K562 (cell line): ENCODE data around the gene GPN3. TPM values are rescaled to one million over a fixed set of nuclear protein-coding genes. Genes with fewer than 3 reads are reported as not detected.
A peak's percentile ranks its signal among the peaks of the same experiment; 100 is the strongest.

Experiments
- ATAC-seq: fragments of 200-7000 bp; cut with Tn5 transposase; 3 replicates; pipeline ENCODE4 v1.9.1; 2020; ENCODE audit warnings: moderate library complexity
- BruUV-seq: library from RNA; stranded (reverse); fragments of 400-500 nt; replicated peaks from 2 replicates; lab custom pipeline; 2021; lab: Mats Ljungman, UMichigan
- CTCF ChIA-PET: fragments of 300-600 bp; formaldehyde crosslinking; extraction: SDS; loops from one replicate; lab custom pipeline; 2021; ENCODE audit warnings: low intra/inter-chr PET ratio; lab: Yijun Ruan, JAX
- POLR2A ChIA-PET: fragments of 300-600, 350-650 bp; sonication (Branson Sonifier 250); formaldehyde crosslinking; extraction: SDS; loops from one replicate; lab custom pipeline; 2021; ENCODE audit warnings: antibody characterized with exemption, inconsistent platforms; lab: Yijun Ruan, JAX
- DNase-seq, 4 experiments: peaks; one replicate each; pipeline versions ENCODE4 v3.0.0 to v3.0.0-alpha.2; 2011 to 2018; ENCODE audit warnings: low spot score in 3 of 4, mixed read lengths in 3 of 4; ENCODE audit errors: extremely low read depth in 1 of 4
- FAIRE-seq: peaks from 2 replicates; lab custom pipeline; 2011; peaks lifted over from hg19 to GRCh38; lab: Jason Lieb, UNC
- H2AFZ ChIP-seq: 2 replicates; pipeline ENCODE4 v1.6.0; 2011; ENCODE audit warnings: low read depth, low read length, control low read depth, inconsistent platforms
- H3K27ac ChIP-seq: fragments of 200-600 bp; 3 replicates; pipeline ENCODE4 v1.8.0; 2011; ENCODE audit warnings: low read depth, mild to moderate bottlenecking, control low read depth, inconsistent platforms, low read length, moderate library complexity, mixed read lengths; ENCODE audit errors: extremely low read depth
- H3K27me3 ChIP-seq, 2 experiments: fragments of 300-600 bp in 1 of 2; 2 replicates in 1 of 2; 3 replicates in 1 of 2; pipeline versions ENCODE4 v1.6.0 to v1.8.0; 2011; ENCODE audit warnings: inconsistent platforms in 2 of 2, low read length in 2 of 2, mild to moderate bottlenecking in 1 of 2, mixed read lengths in 1 of 2, moderate library complexity in 1 of 2; ENCODE audit not compliant: control insufficient read depth in 2 of 2, insufficient read depth in 2 of 2
- H3K36me3 ChIP-seq: fragments of 300-600 bp; 3 replicates; pipeline ENCODE4 v1.8.0; 2011; ENCODE audit warnings: mild to moderate bottlenecking, low read length, inconsistent platforms; ENCODE audit not compliant: control insufficient read depth, insufficient read depth
- H3K4me1 ChIP-seq, 2 experiments: fragments of 200-600 bp in 1 of 2; replicated peaks in 1 of 2; 2 replicates in 1 of 2; 3 replicates in 1 of 2; pipeline versions ENCODE4 v1.5.1 to v1.8.0; 2011; ENCODE audit warnings: inconsistent platforms in 2 of 2, low read length in 2 of 2, mild to moderate bottlenecking in 1 of 2, mixed read lengths in 1 of 2, moderate library complexity in 1 of 2; ENCODE audit not compliant: control insufficient read depth in 2 of 2, insufficient read depth in 2 of 2
- H3K4me2 ChIP-seq: 2 replicates; pipeline ENCODE4 v1.6.1; 2011; ENCODE audit warnings: low read length, control low read depth, inconsistent platforms, mixed read lengths; ENCODE audit not compliant: insufficient read depth
- H3K4me3 ChIP-seq: fragments of 200-600 bp; sonication (generic), shearing (Covaris generic); 2 replicates; pipeline ENCODE4 v1.5.1; 2016; ENCODE audit warnings: control low read depth, inconsistent platforms
- H3K79me2 ChIP-seq: fragments of 200-600 bp; 3 replicates; pipeline ENCODE4 v1.8.0; 2011; ENCODE audit warnings: low read length, inconsistent platforms; ENCODE audit not compliant: control insufficient read depth, insufficient read depth
- H3K9ac ChIP-seq, 2 experiments: 2 replicates each; pipeline versions ENCODE4 v1.6.0 to v1.6.1; 2011; ENCODE audit warnings: low read depth in 2 of 2, low read length in 2 of 2, control low read depth in 1 of 2, inconsistent platforms in 1 of 2, mild to moderate bottlenecking in 1 of 2, mixed read lengths in 1 of 2; ENCODE audit not compliant: insufficient read depth in 1 of 2
- H3K9me1 ChIP-seq: one replicate; pipeline ENCODE4 v1.6.0; 2011; ENCODE audit warnings: inconsistent platforms, mild to moderate bottlenecking, low read length, moderate library complexity; ENCODE audit not compliant: control insufficient read depth, insufficient read depth
- H3K9me3 ChIP-seq: replicated peaks from 2 replicates; pipeline ENCODE4 v1.5.1; 2011; ENCODE audit warnings: low read depth, low read length, inconsistent platforms; ENCODE audit not compliant: control insufficient read depth, insufficient read depth
- H4K20me1 ChIP-seq: replicated peaks from 2 replicates; pipeline ENCODE4 v1.6.1; 2011; ENCODE audit warnings: low read length, inconsistent platforms, mixed read lengths; ENCODE audit not compliant: control insufficient read depth, insufficient read depth
- BRD4 ChIP-seq: fragments of 200-600 bp; sonication (generic); IDR thresholded peaks from 2 replicates; pipeline ENCODE4 v1.6.1; 2017; ENCODE audit warnings: inconsistent platforms
- HDAC1 ChIP-seq, 2 experiments: fragments of 450-650 bp; IDR thresholded peaks; 2 replicates each; pipeline ENCODE4 v1.6.1; 2016 to 2017; ENCODE audit warnings: inconsistent platforms in 1 of 2, mild to moderate bottlenecking in 1 of 2, moderate library complexity in 1 of 2
- NFIX ChIP-seq: fragments of 250-450 bp; sonication (Bioruptor Pico); IDR thresholded peaks from 2 replicates; pipeline ENCODE4 v1.4.0; 2020; ENCODE audit warnings: low read depth, mild to moderate bottlenecking, moderate library complexity
- OTX1 ChIP-seq: fragments of 450-650 bp; formaldehyde crosslinking; IDR thresholded peaks from 2 replicates; pipeline ENCODE4 v1.4.0; 2022; ENCODE audit warnings: mild to moderate bottlenecking
- POLR2B ChIP-seq: fragments of 450-650 bp; IDR thresholded peaks from 2 replicates; pipeline ENCODE4 v1.6.1; 2018; ENCODE audit warnings: low read depth; ENCODE audit not compliant: partially characterized antibody
- TCF7 ChIP-seq: sonication (generic); IDR thresholded peaks from 2 replicates; pipeline ENCODE4 v1.6.1; 2016; ENCODE audit warnings: antibody characterized with exemption, borderline replicate concordance
- TRIM24 ChIP-seq, 2 experiments: fragments of 450-650 bp; IDR thresholded peaks; 2 replicates each; pipeline ENCODE4 v1.6.1; 2016
- ZBTB17 ChIP-seq: fragments of 450-650 bp; formaldehyde crosslinking; IDR thresholded peaks from 2 replicates; pipeline ENCODE4 v1.4.0; 2020; ENCODE audit warnings: mild to moderate bottlenecking
- ZC3H4 ChIP-seq: sonication (generic); formaldehyde crosslinking; IDR thresholded peaks from 2 replicates; pipeline ENCODE4 v1.9.0; 2021; ENCODE audit warnings: missing genetic modification reagents, borderline replicate concordance
- ZNF232 ChIP-seq: sonication (generic); formaldehyde crosslinking; IDR thresholded peaks from 2 replicates; pipeline ENCODE4 v1.8.0; 2022; ENCODE audit warnings: mild to moderate bottlenecking, missing genetic modification reagents
- WGBS: fragments of 100-300 bp; shearing (Covaris generic); methylation state at CpG from one replicate; pipeline ENCODE4 v1.1.6; 2016; ENCODE audit warnings: low coverage, mixed read lengths; ENCODE audit not compliant: insufficient coverage; ENCODE audit errors: missing lambda C conversion rate; 5-methylcytosine and 5-hydroxymethylcytosine counted together
- in situ Hi-C: fragments of 300-500 bp; cut with MboI; formaldehyde crosslinking; loops from 4 replicates; pipeline ENCODE4 v1.15.0; 2018; ENCODE audit warnings: inconsistent platforms, mixed read lengths
- intact Hi-C: fragments of 100-400 bp; cut with micrococcal nuclease; formaldehyde crosslinking; loops from 2 replicates; pipeline ENCODE4 v1.14.2; 2022
- polyA plus RNA-seq, 8 experiments: library from polyadenylated mRNA; depleted of rRNA in 4 of 8; stranded (reverse) in 5 of 8; unstranded in 3 of 8; fragments of >200 nt; fragmentation: Nextera tagmentation in 2 of 8; fragmentation: Illumina TruSeq in 1 of 8; extraction: Ambion mirVana in 2 of 8; extraction: Trizol in 1 of 8; gene quantifications; 2 replicates each; pipeline versions ENCODE4 v1.2.1 to v1.2.3, GENCODE V29; 2011 to 2014; ENCODE audit warnings: inconsistent platforms in 1 of 8, missing spikeins in 1 of 8
- total RNA-seq, 7 experiments: library from RNA; depleted of rRNA in 6 of 7; stranded (reverse); fragments of >200 nt in 6 of 7; fragmentation: Illumina TruSeq in 2 of 7; extraction: Trizol in 2 of 7; gene quantifications; 2 replicates each; pipeline versions ENCODE4 v1.2.1 to v1.2.3, GENCODE V29; 2011 to 2021; ENCODE audit warnings: low replicate concordance in 1 of 7
- TF ChIP-seq, protein P1 (sequence below): fragments of 450-650 bp; formaldehyde crosslinking; IDR thresholded peaks from 2 replicates; pipeline ENCODE4 v1.4.0; 2020; ENCODE audit warnings: mild to moderate bottlenecking, moderate library complexity
- TF ChIP-seq, protein P2 (sequence below): sonication (generic); formaldehyde crosslinking; IDR thresholded peaks from 2 replicates; pipeline ENCODE4 v1.4.0; 2020; ENCODE audit warnings: mild to moderate bottlenecking, missing genetic modification reagents
- TF ChIP-seq, protein P3 (sequence below): fragments of 250-450 bp; sonication (Bioruptor Pico); IDR thresholded peaks from 2 replicates; pipeline ENCODE4 v1.5.0; 2020; ENCODE audit warnings: mild to moderate bottlenecking, borderline replicate concordance
- TF ChIP-seq, protein P4 (sequence below): fragments of 450-650 bp; IDR thresholded peaks from 2 replicates; pipeline ENCODE4 v1.6.1; 2016; ENCODE audit warnings: low read depth, mild to moderate bottlenecking, moderate library complexity

GPN3 gene
- total and polyA plus RNA-seq, 9 of the 15 experiments (the other 6 are each of a cell fraction or from before 2014, with no cell fraction given), result 35.8 to 123 (median 64.2) TPM

- Histone ChIP-seq H3K9me3 (no peaks in the 10 kb centered on the region; the same call in 1 of the 2 replicates), H3K27me3 (no peaks in the 10 kb centered on the region), H3K4me3 (peak within 1 kb of the TSS; percentile 62), H3K9ac (peak within 1 kb of the TSS; percentile 95 to 99), H2AFZ (peak within 1 kb of the TSS; percentile 98), H3K4me2 (peak within 1 kb of the TSS; percentile 96), H3K4me1 (peaks cover 13 to 18% of the 10 kb centered on the region in 2 experiments), H3K27ac (peak within 1 kb of the TSS; percentile 89), H3K79me2 (peaks cover 51% of the 10 kb centered on the region), H3K36me3 (peaks cover 29% of the 10 kb centered on the region; the same call in 2 of the 3 replicates), H3K9me1 (no peaks in the 10 kb centered on the region), H4K20me1 (no peaks in the 10 kb centered on the region)
- peak; percentile 96 for ATAC-seq
- ChIA-PET POLR2A (interaction anchor here (0.6 to 1.9 kb wide), 12 partner anchors 8 to 400 kb away, joined by 3 to 9 read pairs (median 3); partner anchors contain the start of genes ARPC3, FAM216A and GPN3), CTCF (no interaction called here)
- in situ Hi-C loops, result no loop called here
- DNase-seq, result peak; percentile 93 to 99 (median 95)
- peak; percentile 93 for FAIRE-seq
- intact Hi-C loops, result loop anchor here (1.0 kb wide), 1 partner anchor 33 kb away; no protein-coding TSS in a partner anchor
- TSS peak; percentile 93 for BruUV-seq
- 7% methylated on average over 48 of the region's 61 CpGs for WGBS
- TF ChIP-seq POLR2B (peak; percentile 95), TRIM24 (IDR thresholded peaks at IDR 0.05) (peak; percentile 79 to 94), OTX1 (CRISPR knock-in tag) (no peak), HDAC1 (IDR thresholded peaks at IDR 0.05) (peak in 1 of 2 experiments; percentile 68; a peak in 2 of 4 replicates), BRD4 (no peak), NFIX (no peak), TCF7 (peak; percentile 88; the same call in 1 of the 2 replicates), ZC3H4 (CRISPR knock-in tag) (no peak; the same call in 1 of the 2 replicates), ZBTB17 (peak; percentile 93), ZNF232 (CRISPR knock-in tag) (peak; percentile 96)
- TF ChIP-seq, protein P1, sequence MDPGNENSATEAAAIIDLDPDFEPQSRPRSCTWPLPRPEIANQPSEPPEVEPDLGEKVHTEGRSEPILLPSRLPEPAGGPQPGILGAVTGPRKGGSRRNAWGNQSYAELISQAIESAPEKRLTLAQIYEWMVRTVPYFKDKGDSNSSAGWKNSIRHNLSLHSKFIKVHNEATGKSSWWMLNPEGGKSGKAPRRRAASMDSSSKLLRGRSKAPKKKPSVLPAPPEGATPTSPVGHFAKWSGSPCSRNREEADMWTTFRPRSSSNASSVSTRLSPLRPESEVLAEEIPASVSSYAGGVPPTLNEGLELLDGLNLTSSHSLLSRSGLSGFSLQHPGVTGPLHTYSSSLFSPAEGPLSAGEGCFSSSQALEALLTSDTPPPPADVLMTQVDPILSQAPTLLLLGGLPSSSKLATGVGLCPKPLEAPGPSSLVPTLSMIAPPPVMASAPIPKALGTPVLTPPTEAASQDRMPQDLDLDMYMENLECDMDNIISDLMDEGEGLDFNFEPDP (CRISPR knock-in tag), result peak; percentile 77; the same call in 1 of the 2 replicates
- TF ChIP-seq, protein P2, sequence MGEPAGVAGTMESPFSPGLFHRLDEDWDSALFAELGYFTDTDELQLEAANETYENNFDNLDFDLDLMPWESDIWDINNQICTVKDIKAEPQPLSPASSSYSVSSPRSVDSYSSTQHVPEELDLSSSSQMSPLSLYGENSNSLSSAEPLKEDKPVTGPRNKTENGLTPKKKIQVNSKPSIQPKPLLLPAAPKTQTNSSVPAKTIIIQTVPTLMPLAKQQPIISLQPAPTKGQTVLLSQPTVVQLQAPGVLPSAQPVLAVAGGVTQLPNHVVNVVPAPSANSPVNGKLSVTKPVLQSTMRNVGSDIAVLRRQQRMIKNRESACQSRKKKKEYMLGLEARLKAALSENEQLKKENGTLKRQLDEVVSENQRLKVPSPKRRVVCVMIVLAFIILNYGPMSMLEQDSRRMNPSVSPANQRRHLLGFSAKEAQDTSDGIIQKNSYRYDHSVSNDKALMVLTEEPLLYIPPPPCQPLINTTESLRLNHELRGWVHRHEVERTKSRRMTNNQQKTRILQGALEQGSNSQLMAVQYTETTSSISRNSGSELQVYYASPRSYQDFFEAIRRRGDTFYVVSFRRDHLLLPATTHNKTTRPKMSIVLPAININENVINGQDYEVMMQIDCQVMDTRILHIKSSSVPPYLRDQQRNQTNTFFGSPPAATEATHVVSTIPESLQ (CRISPR knock-in tag), result peak; percentile 100
- TF ChIP-seq, protein P3, sequence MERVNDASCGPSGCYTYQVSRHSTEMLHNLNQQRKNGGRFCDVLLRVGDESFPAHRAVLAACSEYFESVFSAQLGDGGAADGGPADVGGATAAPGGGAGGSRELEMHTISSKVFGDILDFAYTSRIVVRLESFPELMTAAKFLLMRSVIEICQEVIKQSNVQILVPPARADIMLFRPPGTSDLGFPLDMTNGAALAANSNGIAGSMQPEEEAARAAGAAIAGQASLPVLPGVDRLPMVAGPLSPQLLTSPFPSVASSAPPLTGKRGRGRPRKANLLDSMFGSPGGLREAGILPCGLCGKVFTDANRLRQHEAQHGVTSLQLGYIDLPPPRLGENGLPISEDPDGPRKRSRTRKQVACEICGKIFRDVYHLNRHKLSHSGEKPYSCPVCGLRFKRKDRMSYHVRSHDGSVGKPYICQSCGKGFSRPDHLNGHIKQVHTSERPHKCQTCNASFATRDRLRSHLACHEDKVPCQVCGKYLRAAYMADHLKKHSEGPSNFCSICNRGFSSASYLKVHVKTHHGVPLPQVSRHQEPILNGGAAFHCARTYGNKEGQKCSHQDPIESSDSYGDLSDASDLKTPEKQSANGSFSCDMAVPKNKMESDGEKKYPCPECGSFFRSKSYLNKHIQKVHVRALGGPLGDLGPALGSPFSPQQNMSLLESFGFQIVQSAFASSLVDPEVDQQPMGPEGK (CRISPR knock-in tag), result no peak
- TF ChIP-seq, protein P4, sequence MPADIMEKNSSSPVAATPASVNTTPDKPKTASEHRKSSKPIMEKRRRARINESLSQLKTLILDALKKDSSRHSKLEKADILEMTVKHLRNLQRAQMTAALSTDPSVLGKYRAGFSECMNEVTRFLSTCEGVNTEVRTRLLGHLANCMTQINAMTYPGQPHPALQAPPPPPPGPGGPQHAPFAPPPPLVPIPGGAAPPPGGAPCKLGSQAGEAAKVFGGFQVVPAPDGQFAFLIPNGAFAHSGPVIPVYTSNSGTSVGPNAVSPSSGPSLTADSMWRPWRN, result no peak
Measured at GRCh38 chr12:110501752-110502738, 34.0 kb upstream of the GPN3 start, which contains the start of the genes RAD9B and VPS29. RAD9B (plus strand) TSS chr12:110502331; CDS start chr12:110502338, 7 bp downstream. VPS29 (minus strand) TSS chr12:110502111; CDS start chr12:110502051, 60 bp downstream.
